HG03432 (cell line): ENCODE results near the gene RTN4R.
"Not testable (repeated sequence)": the region's sequence is repeated elsewhere in the genome, so short reads cannot be mapped to it uniquely, and the experiment has no call there.

ENCODE experiments used
- ATAC-seq: cut with Tn5 transposase; IDR thresholded peaks from one replicate; pipeline ENCODE4 v1.9.1; 2021; ENCODE audit warnings: mild to moderate bottlenecking, moderate library complexity; ENCODE audit not compliant: unreplicated experiment

The RTN4R gene

GRCh38 chr22:20268279-20269012 lies at the start of gene RTN4R:
TSS of gene RTN4R (minus strand) at chr22:20268318. CDS start at chr22:20268092, 226 bp downstream.
- no peak for ATAC-seq

GRCh38 chr22:20317402-20318042 lies 49.4 kb upstream of the RTN4R start:
- ATAC-seq, result not testable (repeated sequence)

- no peak for ATAC-seq
Observed at GRCh38 chr22:20316844-20317401, 48.8 kb upstream of the RTN4R start.

GRCh38 chr22:20316217-20316843 lies 48.2 kb upstream of the RTN4R start:
- no peak for ATAC-seq

GRCh38 chr22:20315337-20316216 lies 47.5 kb upstream of the RTN4R start:
- ATAC-seq, result no peak

GRCh38 chr22:20314741-20315336 lies 46.7 kb upstream of the RTN4R start:
- not testable (repeated sequence) for ATAC-seq

- ATAC-seq, result not testable (repeated sequence)
Observed at GRCh38 chr22:20314206-20314605, 46.1 kb upstream of the RTN4R start.

GRCh38 chr22:20313306-20314077 lies 45.4 kb upstream of the RTN4R start:
- not testable (repeated sequence) for ATAC-seq

GRCh38 chr22:20312396-20313191 lies 44.5 kb upstream of the RTN4R start:
- no peak for ATAC-seq

GRCh38 chr22:20311249-20312062 lies 43.3 kb upstream of the RTN4R start:
- not testable (repeated sequence) for ATAC-seq

- not testable (repeated sequence) for ATAC-seq
Observed at GRCh38 chr22:20310773-20311172, 42.7 kb upstream of the RTN4R start.

- not testable (repeated sequence) for ATAC-seq
Observed at GRCh38 chr22:20310180-20310579, 42.1 kb upstream of the RTN4R start.

- not testable (repeated sequence) for ATAC-seq
Observed at GRCh38 chr22:20308806-20309650, 40.9 kb upstream of the RTN4R start.

- ATAC-seq, result not testable (repeated sequence)
Observed at GRCh38 chr22:20307448-20308447, 39.6 kb upstream of the RTN4R start.

- not testable (repeated sequence) for ATAC-seq
Observed at GRCh38 chr22:20306646-20307447, 38.7 kb upstream of the RTN4R start.
